SK-N-SH treated with all-trans-retinoic acid at 6 μM for 48 hours (cell line): ENCODE measurements around the gene LMNA.
"Not testable (repeated sequence)": the region's sequence is repeated elsewhere in the genome, so short reads cannot be mapped to it uniquely, and the experiment has no call there.

Experiments
- ATAC-seq: fragments of 200-7000 bp; cut with Tn5 transposase; 3 replicates; pipeline ENCODE4 v1.9.1; 2020; ENCODE audit warnings: mild to moderate bottlenecking, moderate library complexity
- ARNTL ChIP-seq: fragments of 450-650 bp; formaldehyde crosslinking; IDR thresholded peaks from 2 replicates; pipeline ENCODE4 v1.5.0; 2020; ENCODE audit warnings: low read depth, mild to moderate bottlenecking, moderate library complexity, borderline replicate concordance
- CREB5 ChIP-seq: fragments of 250-450 bp; sonication (Bioruptor Pico); IDR thresholded peaks from 2 replicates; pipeline ENCODE4 v1.5.1; 2020; ENCODE audit warnings: low read depth, mild to moderate bottlenecking, moderate library complexity
- CSDC2 ChIP-seq: fragments of 250-450 bp; sonication (Bioruptor Pico); IDR thresholded peaks from 2 replicates; pipeline ENCODE4 v1.5.0; 2020; ENCODE audit warnings: mild to moderate bottlenecking, moderate library complexity
- CSRNP3 ChIP-seq: fragments of 250-450 bp; sonication (Bioruptor Pico); IDR thresholded peaks from 2 replicates; pipeline ENCODE4 v1.5.1; 2021; ENCODE audit warnings: mild to moderate bottlenecking, moderate library complexity
- GLIS3 ChIP-seq: fragments of 250-450 bp; sonication (Bioruptor Pico); IDR thresholded peaks from 2 replicates; pipeline ENCODE4 v1.5.0; 2020; ENCODE audit warnings: mild to moderate bottlenecking, moderate library complexity
- ISL1 ChIP-seq: fragments of 250-450 bp; sonication (Bioruptor Pico); IDR thresholded peaks from 2 replicates; pipeline ENCODE4 v2.1.2; 2022; ENCODE audit warnings: mild to moderate bottlenecking, moderate library complexity
- RARB ChIP-seq: fragments of 250-450 bp; sonication (Bioruptor Pico); IDR thresholded peaks from 2 replicates; pipeline ENCODE4 v1.8.0; 2021; ENCODE audit warnings: mild to moderate bottlenecking, moderate library complexity
- TCF4 ChIP-seq: fragments of 250-450 bp; sonication (Bioruptor Pico); IDR thresholded peaks from 2 replicates; pipeline ENCODE4 v1.8.0; 2021; ENCODE audit warnings: mild to moderate bottlenecking, moderate library complexity, borderline replicate concordance
- TOX ChIP-seq: fragments of 250-450 bp; sonication (Bioruptor Pico); IDR thresholded peaks from 2 replicates; pipeline ENCODE4 v1.8.0; 2021; ENCODE audit warnings: mild to moderate bottlenecking, moderate library complexity, borderline replicate concordance
- ZC3H10 ChIP-seq: fragments of 250-450 bp; sonication (Bioruptor Pico); IDR thresholded peaks from 2 replicates; pipeline ENCODE4 v1.5.1; 2021; ENCODE audit warnings: mild to moderate bottlenecking, moderate library complexity
- ZFP3 ChIP-seq: fragments of 250-450 bp; sonication (Bioruptor Pico); IDR thresholded peaks from 2 replicates; pipeline ENCODE4 v1.5.0; 2020; ENCODE audit warnings: mild to moderate bottlenecking, moderate library complexity
- ZNF8 ChIP-seq: fragments of 450-650 bp; formaldehyde crosslinking; IDR thresholded peaks from 2 replicates; pipeline ENCODE4 v1.5.0; 2020; ENCODE audit warnings: mild to moderate bottlenecking, moderate library complexity

LMNA gene

GRCh38 chr1:156177919-156178654, 63.6 kb downstream of the LMNA start (continued):
- TF ChIP-seq CSRNP3 (CRISPR knock-in tag) (no peak), TOX (CRISPR knock-in tag) (no peak), ISL1 (CRISPR knock-in tag) (no peak), TCF4 (CRISPR knock-in tag) (no peak), RARB (CRISPR knock-in tag) (no peak), ZC3H10 (no peak), ZNF8 (CRISPR knock-in tag) (no peak), ARNTL (CRISPR knock-in tag) (no peak), ZFP3 (no peak)

- TF ChIP-seq CREB5 (no peak), CSDC2 (no peak), TOX (CRISPR knock-in tag) (no peak), GLIS3 (CRISPR knock-in tag) (no peak)
- no peak for ATAC-seq
These were observed 66.0 kb downstream of the LMNA start for GRCh38 chr1:156180471-156180870.

GRCh38 chr1:156181391-156181924, 66.9 kb downstream of the LMNA start:
- ATAC-seq = not testable (repeated sequence)

GRCh38 chr1:156182010-156182779, 67.7 kb downstream of the LMNA start:
- not testable (repeated sequence) for ATAC-seq

- not testable (repeated sequence) for ATAC-seq
These were observed 72.1 kb downstream of the LMNA start for GRCh38 chr1:156186347-156187177.
